Muscle layer of colon (tissue), 2 donors: ENCODE measurements around the gene FSCN2.

Source experiments
- H3K27ac ChIP-seq: one replicate; pipeline ENCODE4 v1.7.0; 2013; ENCODE audit warnings: low read depth, mild to moderate bottlenecking, low read length, moderate library complexity
- H3K27me3 ChIP-seq, 2 donors: one replicate each; pipeline ENCODE4 v1.7.0; 2013; ENCODE audit warnings: low read length in 2 of 2, mild to moderate bottlenecking in 2 of 2; ENCODE audit not compliant: insufficient read depth in 2 of 2, control insufficient read depth in 1 of 2
- H3K36me3 ChIP-seq: one replicate; pipeline ENCODE4 v1.7.0; 2013; ENCODE audit warnings: mild to moderate bottlenecking, low read length; ENCODE audit not compliant: insufficient read depth
- H3K4me1 ChIP-seq: one replicate; pipeline ENCODE4 v1.7.0; 2013; ENCODE audit warnings: mild to moderate bottlenecking, low read length; ENCODE audit not compliant: insufficient read depth
- H3K4me3 ChIP-seq, 2 donors: one replicate each; pipeline ENCODE4 v1.7.0; 2013; ENCODE audit warnings: low read length in 2 of 2, low read depth in 1 of 2, mild to moderate bottlenecking in 1 of 2, moderate library complexity in 1 of 2
- H3K9ac ChIP-seq: one replicate; pipeline ENCODE4 v1.7.0; 2013; ENCODE audit warnings: low read length
- H3K9me3 ChIP-seq: one replicate; pipeline ENCODE4 v1.7.0; 2013; ENCODE audit warnings: mild to moderate bottlenecking, low read length
- donor health status: abdominal sarcoma.
- donor health status: Adenocarcinoma of cecum.

The FSCN2 gene

GRCh38 chr17:81527591-81528383 lies at the start of gene FSCN2:
TSS of gene FSCN2 (plus strand) at chr17:81528377. CDS start at chr17:81528532, 155 bp downstream.
- Histone ChIP-seq H3K27ac (no peak within 1 kb of the TSS), H3K4me3 (no peak within 1 kb of the TSS), H3K27me3 (peaks cover 26 to 71% of the 10 kb centered on the region in 2 donors), H3K36me3 (no peaks in the 10 kb centered on the region), H3K9ac (no peak within 1 kb of the TSS), H3K4me1 (peaks cover 12% of the 10 kb centered on the region), H3K9me3 (no peaks in the 10 kb centered on the region)

GRCh38 chr17:81479175-81480071 lies 48.8 kb upstream of the FSCN2 start:
- Histone ChIP-seq H3K36me3 (no peaks in the 10 kb centered on the region), H3K9me3 (no peaks in the 10 kb centered on the region), H3K4me1 (peaks cover 22% of the 10 kb centered on the region), H3K27ac (no peak overlapping the region), H3K27me3 (peaks cover 0 to 22% of the 10 kb centered on the region in 2 donors), H3K9ac (no peak overlapping the region), H3K4me3 (no peak overlapping the region)

- H3K4me1 ChIP-seq: peaks cover 27% of the 10 kb centered on the region
- H3K9ac ChIP-seq: no peak overlapping the region
- H3K4me3 ChIP-seq: no peak overlapping the region
- H3K9me3 ChIP-seq: no peaks in the 10 kb centered on the region
- H3K27ac ChIP-seq: no peak overlapping the region
- peaks cover 0 to 22% of the 10 kb centered on the region in 2 donors for H3K27me3 ChIP-seq
- no peaks in the 10 kb centered on the region for H3K36me3 ChIP-seq
Observed at GRCh38 chr17:81480140-81481072, 47.8 kb upstream of the FSCN2 start.

- Histone ChIP-seq H3K4me1 (peaks cover 27% of the 10 kb centered on the region), H3K9ac (no peak overlapping the region), H3K27me3 (peaks cover 0 to 22% of the 10 kb centered on the region in 2 donors), H3K9me3 (no peaks in the 10 kb centered on the region), H3K36me3 (no peaks in the 10 kb centered on the region), H3K27ac (no peak overlapping the region), H3K4me3 (peak overlapping the region; percentile 46 to 60)
Observed at GRCh38 chr17:81481073-81481799, 46.9 kb upstream of the FSCN2 start.

- H3K9ac ChIP-seq: no peak overlapping the region
- H3K4me1 ChIP-seq: peaks cover 27% of the 10 kb centered on the region
- H3K27me3 ChIP-seq: peaks cover 0 to 22% of the 10 kb centered on the region in 2 donors
- no peaks in the 10 kb centered on the region for H3K36me3 ChIP-seq
- H3K4me3 ChIP-seq: peak overlapping the region; percentile 46 to 60
- no peak overlapping the region for H3K27ac ChIP-seq
- H3K9me3 ChIP-seq: no peaks in the 10 kb centered on the region
Observed at GRCh38 chr17:81481815-81482505, 46.2 kb upstream of the FSCN2 start.

GRCh38 chr17:81482673-81483072 lies 45.5 kb upstream of the FSCN2 start:
- Histone ChIP-seq H3K27ac (no peak overlapping the region), H3K36me3 (no peaks in the 10 kb centered on the region), H3K4me3 (no peak overlapping the region), H3K4me1 (peaks cover 31% of the 10 kb centered on the region), H3K9ac (no peak overlapping the region), H3K27me3 (peaks cover 0 to 22% of the 10 kb centered on the region in 2 donors), H3K9me3 (no peaks in the 10 kb centered on the region)

- H3K4me1 ChIP-seq: peaks cover 31% of the 10 kb centered on the region
Observed at GRCh38 chr17:81483085-81483861, 44.9 kb upstream of the FSCN2 start.

GRCh38 chr17:81483862-81484194 lies 44.3 kb upstream of the FSCN2 start:
- peaks cover 0 to 22% of the 10 kb centered on the region in 2 donors for H3K27me3 ChIP-seq
- no peaks in the 10 kb centered on the region for H3K9me3 ChIP-seq
- H3K9ac ChIP-seq: no peak overlapping the region
- no peaks in the 10 kb centered on the region for H3K36me3 ChIP-seq
- H3K27ac ChIP-seq: no peak overlapping the region
- peaks cover 31% of the 10 kb centered on the region for H3K4me1 ChIP-seq
- H3K4me3 ChIP-seq: peak overlapping the region; percentile 43 to 52

More at GRCh38 chr17:81483085-81483861, 44.9 kb upstream of the FSCN2 start:
- Histone ChIP-seq H3K36me3 (no peaks in the 10 kb centered on the region), H3K9me3 (no peaks in the 10 kb centered on the region), H3K27me3 (peaks cover 0 to 22% of the 10 kb centered on the region in 2 donors), H3K4me3 (peak overlapping the region; percentile 43 to 52), H3K9ac (no peak overlapping the region), H3K27ac (no peak overlapping the region)

- H3K27ac ChIP-seq: no peak overlapping the region
- H3K9ac ChIP-seq: no peak overlapping the region
- peaks cover 0 to 21% of the 10 kb centered on the region in 2 donors for H3K27me3 ChIP-seq
- no peaks in the 10 kb centered on the region for H3K36me3 ChIP-seq
- H3K4me1 ChIP-seq: peaks cover 31% of the 10 kb centered on the region
- H3K9me3 ChIP-seq: no peaks in the 10 kb centered on the region
- H3K4me3 ChIP-seq: peak overlapping the region; percentile 43 to 52
Observed at GRCh38 chr17:81484195-81484979, 43.8 kb upstream of the FSCN2 start.
